Activated T-cell treated with anti-CD3 and anti-CD28 coated beads for 24 hours (primary cell): ENCODE results near the gene GMEB1.
A peak's percentile ranks its signal among the peaks of the same experiment; 100 is the strongest.
"Not testable (repeated sequence)": the region's sequence is repeated elsewhere in the genome, so short reads cannot be mapped to it uniquely, and the experiment has no call there.

Experiments
- DNase-seq: peaks from one replicate; pipeline ENCODE4 v3.0.0-alpha.2; 2020; ENCODE audit warnings: low read depth

The GMEB1 gene

DNA sequence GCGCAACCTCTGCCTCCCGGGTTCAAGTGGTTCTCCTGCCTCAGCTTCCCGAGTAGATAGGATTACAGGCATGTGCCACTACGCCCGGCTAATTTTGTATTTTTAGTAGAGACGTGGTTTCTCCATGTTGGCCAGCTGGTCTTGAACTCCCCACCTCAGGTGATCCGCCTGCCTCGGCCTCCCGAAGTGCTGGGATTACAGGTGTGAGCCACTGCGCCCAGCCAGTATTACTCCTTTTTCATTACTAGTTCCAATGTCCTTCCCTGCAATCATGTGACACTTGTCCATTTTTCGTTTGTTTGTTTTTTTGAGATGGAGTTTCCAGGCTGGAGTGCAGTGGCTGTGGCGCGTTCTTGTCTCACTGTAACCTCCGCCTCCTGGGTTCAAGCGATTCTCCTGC, 4.4 kb downstream of the GMEB1 start:
- DNase-seq = not testable (repeated sequence)

DNA sequence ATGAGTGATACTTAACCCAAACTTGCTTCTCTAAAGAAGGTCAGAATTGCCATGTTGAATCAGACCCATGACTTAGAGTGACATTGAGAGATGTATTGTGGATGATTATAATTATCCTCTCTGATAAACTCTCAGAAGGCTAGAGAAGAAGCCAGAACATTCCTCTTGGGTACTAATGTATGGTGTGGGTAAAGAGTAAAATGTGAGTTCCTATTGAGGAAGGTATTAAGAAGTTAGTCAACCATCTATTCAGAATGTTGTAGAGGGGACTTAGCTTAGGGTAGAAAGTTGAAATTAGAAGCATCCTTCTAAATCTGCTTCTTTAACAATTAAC, 7.3 kb downstream of the GMEB1 start:
- DNase-seq = no peak

DNA sequence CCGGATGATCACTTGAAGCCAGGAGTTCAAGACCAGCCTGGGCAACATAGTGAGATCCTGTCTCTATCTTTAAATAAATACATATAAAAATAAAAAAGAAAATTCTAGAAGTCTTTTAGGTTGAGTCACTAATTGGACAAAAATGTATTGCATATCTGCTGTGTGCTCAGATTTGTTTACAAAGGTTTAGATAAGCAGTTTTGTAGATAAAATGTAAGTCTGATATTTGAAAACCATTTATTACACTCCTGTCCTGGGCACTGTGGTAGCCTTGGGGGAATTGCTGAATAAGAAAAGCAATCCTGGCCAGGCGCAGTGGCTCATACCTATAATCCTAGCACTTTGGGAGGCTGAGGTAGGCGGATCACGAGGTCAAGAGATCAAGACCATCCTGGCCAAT, 11.6 kb downstream of the GMEB1 start:
- DNase-seq = no peak

- DNase-seq = no peak
These were observed 14.3 kb downstream of the GMEB1 start for GRCh38 chr1:28682840-28683239.

DNA sequence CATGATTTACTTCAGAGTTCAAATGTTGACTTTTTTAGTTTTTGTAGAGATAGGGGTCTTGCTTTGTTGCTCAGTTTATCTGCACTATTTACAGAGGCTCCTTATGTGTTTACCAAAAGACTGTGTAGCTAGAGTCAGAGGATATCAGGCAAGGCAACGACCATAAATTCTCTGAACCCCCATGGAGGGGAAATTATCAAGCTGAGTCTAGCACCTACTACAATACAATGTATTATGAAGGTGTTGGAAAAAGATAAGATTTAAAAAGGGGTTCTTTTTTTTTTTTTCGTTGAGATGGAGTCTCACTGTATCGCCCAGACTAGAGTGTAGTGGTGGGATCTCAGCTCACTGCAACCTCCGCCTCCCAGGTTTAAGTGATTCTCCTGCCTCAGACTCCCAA, 16.4 kb downstream of the GMEB1 start:
- no peak for DNase-seq

DNA sequence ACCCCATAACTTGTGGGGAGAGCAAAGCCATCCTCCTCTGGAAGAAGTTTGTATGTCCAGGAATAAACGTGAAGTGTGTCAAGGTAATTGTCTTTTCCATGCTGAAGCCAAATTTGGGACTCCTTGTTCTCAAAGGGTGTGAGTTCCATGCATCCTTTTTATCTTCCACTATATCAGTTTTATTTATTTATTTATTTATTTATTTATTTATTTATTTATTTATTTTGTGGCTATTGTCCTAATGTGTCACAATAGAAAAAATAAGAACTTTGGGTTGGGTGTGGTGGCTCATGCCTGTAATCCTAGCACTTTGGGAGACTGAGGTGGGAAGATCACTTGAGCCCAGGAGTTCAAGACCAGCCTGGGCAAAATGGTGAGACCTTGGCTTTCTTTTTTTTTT, 23.0 kb downstream of the GMEB1 start:
- not testable (repeated sequence) for DNase-seq

DNA sequence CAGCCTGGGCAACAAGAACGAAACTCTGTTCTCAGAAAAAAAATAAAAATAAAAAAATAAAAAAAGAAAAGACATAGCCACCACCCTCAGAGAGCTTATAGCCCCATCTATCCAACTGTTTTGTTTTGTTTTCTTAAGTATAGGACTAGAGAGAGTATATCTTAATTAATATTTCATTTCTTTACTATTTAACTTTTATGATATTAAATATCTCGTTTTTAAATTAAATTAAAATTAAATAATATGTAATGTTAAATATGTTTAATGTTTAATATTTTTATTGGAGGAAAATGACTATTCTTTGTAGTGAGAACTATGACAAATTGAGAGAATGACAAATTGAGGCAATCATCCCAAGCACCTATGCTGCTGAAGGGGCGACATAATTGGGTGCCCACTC, 35.0 kb downstream of the GMEB1 start:
- no peak for DNase-seq

DNA sequence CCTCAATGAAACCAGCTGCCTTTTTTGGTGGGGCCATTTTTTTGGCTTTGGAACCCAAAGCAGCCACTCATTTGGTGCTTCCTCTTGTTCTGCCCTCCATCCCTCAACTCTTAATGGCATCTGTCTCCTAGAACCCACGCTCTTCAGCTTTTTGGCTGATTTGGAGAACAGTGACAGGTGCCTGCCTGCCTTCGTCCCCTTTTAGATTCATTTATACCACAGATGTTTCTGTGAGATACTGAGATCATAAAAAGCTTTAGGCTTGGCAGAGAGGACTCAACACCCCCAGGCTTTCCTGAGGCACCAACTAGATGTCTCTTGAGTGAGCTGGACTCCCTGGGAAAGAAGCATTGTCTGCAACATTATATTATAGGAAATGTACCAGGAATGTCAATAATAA, 47.8 kb downstream of the GMEB1 start:
- DNase-seq = no peak

- no peak for DNase-seq
These were observed 49.6 kb downstream of the GMEB1 start for GRCh38 chr1:28718166-28718565.

GRCh38 chr1:28718586-28719331, 50.2 kb downstream of the GMEB1 start:
- DNase-seq = no peak

GRCh38 chr1:28719332-28719619, 50.7 kb downstream of the GMEB1 start:
- no peak for DNase-seq

GRCh38 chr1:28720376-28720775, 51.8 kb downstream of the GMEB1 start:
- no peak for DNase-seq

GRCh38 chr1:28721927-28722326, 53.3 kb downstream of the GMEB1 start:
- not testable (repeated sequence) for DNase-seq

DNA sequence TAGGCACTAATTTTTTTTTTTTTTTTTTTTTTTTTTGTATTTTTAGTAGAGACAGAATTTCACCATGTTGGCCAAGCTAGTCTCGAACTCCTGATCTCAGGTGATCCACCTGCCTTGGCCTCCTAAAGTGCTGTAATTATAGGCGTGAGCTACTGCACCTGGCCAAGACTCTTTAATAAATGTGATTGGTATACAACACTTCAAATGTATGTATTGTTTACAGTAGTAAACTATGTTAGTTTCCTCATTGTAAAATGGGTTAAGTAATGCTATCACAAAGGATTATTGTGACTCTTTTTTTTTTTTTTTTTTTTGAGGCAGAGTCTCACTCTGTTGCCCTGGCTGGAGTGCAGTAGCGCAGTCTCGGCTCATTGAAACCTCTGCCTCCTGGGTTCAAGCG, 56.8 kb downstream of the GMEB1 start:
- DNase-seq = not testable (repeated sequence)

DNA sequence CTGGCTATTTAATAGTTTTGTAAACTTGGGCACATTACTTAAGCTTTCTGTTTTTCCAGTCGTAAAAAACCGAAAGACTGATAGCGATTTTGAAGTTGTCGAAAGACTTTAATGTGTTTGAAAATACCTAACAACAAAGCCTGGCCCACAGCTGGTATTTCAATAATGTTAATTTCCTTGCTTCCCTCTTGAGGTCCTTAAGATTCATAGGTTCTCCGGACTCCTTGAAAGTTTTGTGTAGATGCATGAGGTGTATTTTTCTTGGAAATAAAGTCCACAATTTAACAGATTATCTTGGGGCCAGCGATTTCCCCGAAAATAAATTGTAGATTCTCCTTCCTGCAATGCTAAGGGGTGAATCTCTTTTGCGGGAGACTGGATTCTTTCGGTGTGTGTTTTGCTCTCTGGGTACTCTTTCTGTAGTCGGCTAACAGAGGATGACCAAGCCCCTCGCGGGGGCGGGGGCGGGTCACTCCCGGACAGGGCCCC, 67.4 kb downstream of the GMEB1 start:
- no peak for DNase-seq

- peak; percentile 97 for DNase-seq
These were observed 68.1 kb downstream of the GMEB1 start, which contains the start of gene YTHDF2 for GRCh38 chr1:28736450-28737306. TSS of gene YTHDF2 (plus strand) at chr1:28736940. CDS start at chr1:28737121, 181 bp downstream.

GRCh38 chr1:28737307-28738132, 68.9 kb downstream of the GMEB1 start:
- DNase-seq = peak; percentile 36

DNA sequence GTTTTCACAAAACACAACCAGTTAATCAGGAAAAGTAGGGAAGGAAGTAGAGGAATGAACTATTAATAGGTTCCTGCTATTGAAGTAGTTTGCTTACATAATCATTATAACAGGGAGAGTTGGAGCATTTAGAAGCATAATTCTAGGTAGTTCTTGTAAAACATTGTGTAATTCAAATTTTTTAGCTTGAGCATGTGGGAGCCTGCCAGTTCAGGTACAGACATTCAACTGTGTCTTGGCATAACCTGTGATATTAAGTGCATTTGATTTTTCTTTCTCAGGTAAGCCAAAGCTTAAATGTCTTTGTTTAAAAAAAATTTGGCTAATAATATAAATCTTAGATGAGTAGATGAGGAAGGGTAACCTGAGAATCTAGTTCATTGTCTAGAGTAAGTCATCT, 71.5 kb downstream of the GMEB1 start:
- no peak for DNase-seq

DNA sequence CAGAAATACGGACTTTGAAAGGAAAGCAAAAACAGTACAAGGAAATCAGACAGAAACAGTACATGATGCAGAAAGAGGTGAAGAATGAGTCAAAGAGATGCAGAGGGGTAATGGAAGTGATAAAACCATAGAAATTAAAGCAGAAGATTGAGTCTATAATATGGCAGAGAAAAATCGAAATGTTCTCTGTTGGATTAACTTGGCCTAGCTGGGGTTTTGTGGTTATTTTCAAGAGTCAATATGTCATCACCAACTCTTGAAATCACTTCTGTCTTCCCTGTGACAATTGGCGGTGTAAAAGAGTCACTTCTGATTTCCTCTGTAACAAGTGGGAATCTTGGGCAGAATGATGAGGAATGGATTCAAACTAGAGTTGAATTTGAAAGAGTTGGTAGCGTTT, 75.6 kb downstream of the GMEB1 start:
- no peak for DNase-seq

GRCh38 chr1:28745653-28746173, 77.1 kb downstream of the GMEB1 start:
- DNase-seq = no peak

DNA sequence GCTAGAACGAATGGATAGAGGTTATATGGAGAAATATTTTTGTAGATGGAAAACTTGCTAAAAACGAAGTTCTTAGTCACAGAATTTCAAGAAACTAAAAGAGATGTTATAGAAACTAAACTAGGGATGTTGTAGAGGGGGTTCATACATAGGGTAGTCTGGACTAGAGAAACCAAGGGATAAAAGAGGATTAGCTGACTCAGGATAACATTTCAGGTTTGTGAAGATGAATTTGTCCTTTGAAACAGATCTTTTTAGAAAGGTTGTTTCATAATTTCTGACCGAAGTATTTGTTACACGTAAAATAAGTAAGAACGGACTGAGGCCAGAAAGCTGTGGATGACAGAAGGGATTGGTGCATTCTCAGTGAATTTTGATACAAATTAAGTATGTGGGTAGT, 81.7 kb downstream of the GMEB1 start:
- DNase-seq = no peak

GRCh38 chr1:28750771-28751294, 82.2 kb downstream of the GMEB1 start:
- not testable (repeated sequence) for DNase-seq
